SK-N-SH treated with all-trans-retinoic acid at 6 μM for 48 hours (cell line): ENCODE data around the gene MYO9B.

Source experiments
- ATAC-seq: fragments of 200-7000 bp; cut with Tn5 transposase; 3 replicates; pipeline ENCODE4 v1.9.1; 2020; ENCODE audit warnings: mild to moderate bottlenecking, moderate library complexity
- ARNTL ChIP-seq: fragments of 450-650 bp; formaldehyde crosslinking; IDR thresholded peaks from 2 replicates; pipeline ENCODE4 v1.5.0; 2020; ENCODE audit warnings: low read depth, mild to moderate bottlenecking, moderate library complexity, borderline replicate concordance
- BACH2 ChIP-seq: fragments of 250-450 bp; sonication (Bioruptor Pico); IDR thresholded peaks from 2 replicates; pipeline ENCODE4 v1.9.0; 2021; ENCODE audit warnings: mild to moderate bottlenecking, borderline replicate concordance
- CSDC2 ChIP-seq: fragments of 250-450 bp; sonication (Bioruptor Pico); IDR thresholded peaks from 2 replicates; pipeline ENCODE4 v1.5.0; 2020; ENCODE audit warnings: mild to moderate bottlenecking, moderate library complexity
- ESRRG ChIP-seq: fragments of 250-450 bp; sonication (Bioruptor Pico); IDR thresholded peaks from 2 replicates; pipeline ENCODE4 v1.6.1; 2021; ENCODE audit warnings: mild to moderate bottlenecking
- GLIS3 ChIP-seq: fragments of 250-450 bp; sonication (Bioruptor Pico); IDR thresholded peaks from 2 replicates; pipeline ENCODE4 v1.5.0; 2020; ENCODE audit warnings: mild to moderate bottlenecking, moderate library complexity
- ISL1 ChIP-seq: fragments of 250-450 bp; sonication (Bioruptor Pico); IDR thresholded peaks from 2 replicates; pipeline ENCODE4 v2.1.2; 2022; ENCODE audit warnings: mild to moderate bottlenecking, moderate library complexity
- OSR1 ChIP-seq: fragments of 250-450 bp; sonication (Bioruptor Pico); IDR thresholded peaks from 2 replicates; pipeline ENCODE4 v1.8.0; 2022; ENCODE audit warnings: moderate library complexity, mild to moderate bottlenecking, inconsistent platforms
- RARB ChIP-seq: fragments of 250-450 bp; sonication (Bioruptor Pico); IDR thresholded peaks from 2 replicates; pipeline ENCODE4 v1.8.0; 2021; ENCODE audit warnings: mild to moderate bottlenecking, moderate library complexity
- SNAI2 ChIP-seq: fragments of 250-450 bp; sonication (Bioruptor Pico); IDR thresholded peaks from 2 replicates; pipeline ENCODE4 v1.5.0; 2020; ENCODE audit warnings: mild to moderate bottlenecking, moderate library complexity
- TCF4 ChIP-seq: fragments of 250-450 bp; sonication (Bioruptor Pico); IDR thresholded peaks from 2 replicates; pipeline ENCODE4 v1.8.0; 2021; ENCODE audit warnings: mild to moderate bottlenecking, moderate library complexity, borderline replicate concordance
- TOX ChIP-seq: fragments of 250-450 bp; sonication (Bioruptor Pico); IDR thresholded peaks from 2 replicates; pipeline ENCODE4 v1.8.0; 2021; ENCODE audit warnings: mild to moderate bottlenecking, moderate library complexity, borderline replicate concordance
- ZC3H10 ChIP-seq: fragments of 250-450 bp; sonication (Bioruptor Pico); IDR thresholded peaks from 2 replicates; pipeline ENCODE4 v1.5.1; 2021; ENCODE audit warnings: mild to moderate bottlenecking, moderate library complexity
- ZFP3 ChIP-seq: fragments of 250-450 bp; sonication (Bioruptor Pico); IDR thresholded peaks from 2 replicates; pipeline ENCODE4 v1.5.0; 2020; ENCODE audit warnings: mild to moderate bottlenecking, moderate library complexity
- ZFP30 ChIP-seq: fragments of 450-650 bp; formaldehyde crosslinking; IDR thresholded peaks from 2 replicates; pipeline ENCODE4 v1.5.0; 2022; ENCODE audit warnings: mild to moderate bottlenecking, moderate library complexity
- ZNF565 ChIP-seq: fragments of 450-650 bp; formaldehyde crosslinking; conservative IDR thresholded peaks from 2 replicates; pipeline ENCODE4 v1.5.0; 2020; ENCODE audit warnings: low read depth, mild to moderate bottlenecking, moderate library complexity
- ZNF70 ChIP-seq: fragments of 450-650 bp; formaldehyde crosslinking; IDR thresholded peaks from 2 replicates; pipeline ENCODE4 v1.5.0; 2020; ENCODE audit warnings: mild to moderate bottlenecking, moderate library complexity
- ZNF8 ChIP-seq: fragments of 450-650 bp; formaldehyde crosslinking; IDR thresholded peaks from 2 replicates; pipeline ENCODE4 v1.5.0; 2020; ENCODE audit warnings: mild to moderate bottlenecking, moderate library complexity
- TF ChIP-seq, protein P1 (sequence below): fragments of 250-450 bp; sonication (Bioruptor Pico); IDR thresholded peaks from 2 replicates; pipeline ENCODE4 v1.8.0; 2021; ENCODE audit warnings: low read depth, mild to moderate bottlenecking, moderate library complexity, borderline replicate concordance
- TF ChIP-seq, protein P2 (sequence below): fragments of 250-450 bp; sonication (Bioruptor Pico); IDR thresholded peaks from 2 replicates; pipeline ENCODE4 v1.5.0; 2020; ENCODE audit warnings: mild to moderate bottlenecking, moderate library complexity
- TF ChIP-seq, protein P3 (sequence below): fragments of 250-450 bp; sonication (Bioruptor Pico); IDR thresholded peaks from 2 replicates; pipeline ENCODE4 v1.5.1; 2020; ENCODE audit warnings: low read depth, mild to moderate bottlenecking, moderate library complexity
- TF ChIP-seq, protein P4 (sequence below): fragments of 250-450 bp; sonication (Bioruptor Pico); IDR thresholded peaks from 2 replicates; pipeline ENCODE4 v1.8.0; 2020; ENCODE audit warnings: mild to moderate bottlenecking, moderate library complexity, borderline replicate concordance
- TF ChIP-seq, protein P5 (sequence below): fragments of 250-450 bp; sonication (Bioruptor Pico); IDR thresholded peaks from 2 replicates; pipeline ENCODE4 v1.5.1; 2021; ENCODE audit warnings: mild to moderate bottlenecking, moderate library complexity

The MYO9B gene

DNA sequence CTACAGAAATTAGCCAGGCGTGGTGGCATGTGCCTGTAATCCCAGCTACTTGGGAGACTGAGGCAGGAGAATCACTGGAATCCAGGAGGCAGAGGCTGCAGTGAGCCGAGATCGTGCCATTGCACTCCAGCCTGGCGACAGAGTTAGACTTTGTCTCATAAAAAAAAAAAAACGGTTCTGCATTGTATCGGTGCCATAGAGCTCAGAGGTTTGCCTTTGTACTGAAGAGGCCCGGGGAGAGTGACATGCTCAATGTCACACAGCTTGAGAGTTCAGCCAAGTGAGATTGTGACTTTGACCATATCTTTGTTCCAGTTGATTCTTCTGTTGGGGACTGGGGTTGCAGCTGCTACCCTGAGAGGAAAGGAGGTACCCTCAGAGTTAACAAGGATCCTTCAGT lies 4.7 kb upstream of the MYO9B start:
- ATAC-seq = no peak
- no peak for TF ChIP-seq ZFP3
- TF ChIP-seq, protein P1, sequence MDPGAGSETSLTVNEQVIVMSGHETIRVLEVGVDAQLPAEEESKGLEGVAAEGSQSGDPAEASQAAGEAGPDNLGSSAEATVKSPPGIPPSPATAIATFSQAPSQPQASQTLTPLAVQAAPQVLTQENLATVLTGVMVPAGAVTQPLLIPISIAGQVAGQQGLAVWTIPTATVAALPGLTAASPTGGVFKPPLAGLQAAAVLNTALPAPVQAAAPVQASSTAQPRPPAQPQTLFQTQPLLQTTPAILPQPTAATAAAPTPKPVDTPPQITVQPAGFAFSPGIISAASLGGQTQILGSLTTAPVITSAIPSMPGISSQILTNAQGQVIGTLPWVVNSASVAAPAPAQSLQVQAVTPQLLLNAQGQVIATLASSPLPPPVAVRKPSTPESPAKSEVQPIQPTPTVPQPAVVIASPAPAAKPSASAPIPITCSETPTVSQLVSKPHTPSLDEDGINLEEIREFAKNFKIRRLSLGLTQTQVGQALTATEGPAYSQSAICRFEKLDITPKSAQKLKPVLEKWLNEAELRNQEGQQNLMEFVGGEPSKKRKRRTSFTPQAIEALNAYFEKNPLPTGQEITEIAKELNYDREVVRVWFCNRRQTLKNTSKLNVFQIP (CRISPR knock-in tag) = no peak
- TF ChIP-seq RARB = no peak
- TF ChIP-seq, protein P2, sequence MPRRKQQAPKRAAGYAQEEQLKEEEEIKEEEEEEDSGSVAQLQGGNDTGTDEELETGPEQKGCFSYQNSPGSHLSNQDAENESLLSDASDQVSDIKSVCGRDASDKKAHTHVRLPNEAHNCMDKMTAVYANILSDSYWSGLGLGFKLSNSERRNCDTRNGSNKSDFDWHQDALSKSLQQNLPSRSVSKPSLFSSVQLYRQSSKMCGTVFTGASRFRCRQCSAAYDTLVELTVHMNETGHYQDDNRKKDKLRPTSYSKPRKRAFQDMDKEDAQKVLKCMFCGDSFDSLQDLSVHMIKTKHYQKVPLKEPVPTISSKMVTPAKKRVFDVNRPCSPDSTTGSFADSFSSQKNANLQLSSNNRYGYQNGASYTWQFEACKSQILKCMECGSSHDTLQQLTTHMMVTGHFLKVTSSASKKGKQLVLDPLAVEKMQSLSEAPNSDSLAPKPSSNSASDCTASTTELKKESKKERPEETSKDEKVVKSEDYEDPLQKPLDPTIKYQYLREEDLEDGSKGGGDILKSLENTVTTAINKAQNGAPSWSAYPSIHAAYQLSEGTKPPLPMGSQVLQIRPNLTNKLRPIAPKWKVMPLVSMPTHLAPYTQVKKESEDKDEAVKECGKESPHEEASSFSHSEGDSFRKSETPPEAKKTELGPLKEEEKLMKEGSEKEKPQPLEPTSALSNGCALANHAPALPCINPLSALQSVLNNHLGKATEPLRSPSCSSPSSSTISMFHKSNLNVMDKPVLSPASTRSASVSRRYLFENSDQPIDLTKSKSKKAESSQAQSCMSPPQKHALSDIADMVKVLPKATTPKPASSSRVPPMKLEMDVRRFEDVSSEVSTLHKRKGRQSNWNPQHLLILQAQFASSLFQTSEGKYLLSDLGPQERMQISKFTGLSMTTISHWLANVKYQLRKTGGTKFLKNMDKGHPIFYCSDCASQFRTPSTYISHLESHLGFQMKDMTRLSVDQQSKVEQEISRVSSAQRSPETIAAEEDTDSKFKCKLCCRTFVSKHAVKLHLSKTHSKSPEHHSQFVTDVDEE (CRISPR knock-in tag) = no peak
- no peak for TF ChIP-seq TOX (CRISPR knock-in tag)
- no peak for TF ChIP-seq ISL1 (CRISPR knock-in tag)
- no peak for TF ChIP-seq SNAI2 (CRISPR knock-in tag)
- no peak for TF ChIP-seq ZNF565
- no peak for TF ChIP-seq TCF4 (CRISPR knock-in tag)
- TF ChIP-seq, all 23 proteins: peak for 0

DNA sequence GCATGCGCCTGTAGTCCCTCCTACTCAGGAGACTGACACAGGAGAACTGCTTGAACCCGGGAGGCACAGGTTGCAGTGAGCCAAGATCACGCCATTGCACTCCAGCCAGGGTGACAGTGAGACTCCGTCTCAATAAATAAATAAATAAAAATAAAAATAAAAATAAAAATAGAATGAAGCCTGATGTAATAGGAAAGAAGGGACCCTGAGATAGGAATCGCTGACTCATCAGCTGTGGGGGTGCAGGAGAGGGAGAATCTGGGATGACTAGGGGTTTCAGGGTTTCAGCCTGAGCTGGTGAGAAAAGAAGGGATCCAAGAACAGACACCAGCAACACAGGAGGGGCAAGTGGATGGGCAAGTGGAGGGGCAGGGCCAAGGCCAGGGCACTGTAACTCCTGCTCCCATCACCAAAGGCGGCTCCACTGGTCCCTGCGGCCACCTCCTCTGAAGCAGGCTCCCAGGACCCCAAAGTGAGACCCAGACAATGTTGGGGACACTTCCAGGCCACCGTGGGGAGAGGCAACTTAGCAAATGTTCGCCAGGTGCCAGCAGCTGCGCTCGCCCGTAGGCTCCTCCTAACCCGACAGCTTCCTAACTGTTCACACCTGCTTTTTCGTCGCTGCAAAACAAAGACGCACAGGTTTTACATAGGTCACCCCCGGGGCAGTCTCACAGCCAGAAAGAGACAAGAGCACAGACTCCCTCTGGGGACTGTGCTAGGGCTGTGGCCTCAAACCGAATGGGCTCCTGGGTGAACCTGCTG lies 1.5 kb upstream of the MYO9B start:
- TF ChIP-seq GLIS3 (CRISPR knock-in tag) (no peak), RARB (no peak), ARNTL (CRISPR knock-in tag) (no peak), TCF4 (CRISPR knock-in tag) (no peak), SNAI2 (CRISPR knock-in tag) (no peak), ZNF8 (CRISPR knock-in tag) (no peak), ZC3H10 (CRISPR knock-in tag) (no peak), ZNF565 (no peak), CSDC2 (CRISPR knock-in tag) (no peak), ISL1 (CRISPR knock-in tag) (no peak), OSR1 (CRISPR knock-in tag) (no peak), ZNF70 (CRISPR knock-in tag) (no peak), TOX (CRISPR knock-in tag) (no peak), BACH2 (CRISPR knock-in tag) (no peak), ESRRG (CRISPR knock-in tag) (no peak), ZFP3 (no peak)
- TF ChIP-seq, protein P3, sequence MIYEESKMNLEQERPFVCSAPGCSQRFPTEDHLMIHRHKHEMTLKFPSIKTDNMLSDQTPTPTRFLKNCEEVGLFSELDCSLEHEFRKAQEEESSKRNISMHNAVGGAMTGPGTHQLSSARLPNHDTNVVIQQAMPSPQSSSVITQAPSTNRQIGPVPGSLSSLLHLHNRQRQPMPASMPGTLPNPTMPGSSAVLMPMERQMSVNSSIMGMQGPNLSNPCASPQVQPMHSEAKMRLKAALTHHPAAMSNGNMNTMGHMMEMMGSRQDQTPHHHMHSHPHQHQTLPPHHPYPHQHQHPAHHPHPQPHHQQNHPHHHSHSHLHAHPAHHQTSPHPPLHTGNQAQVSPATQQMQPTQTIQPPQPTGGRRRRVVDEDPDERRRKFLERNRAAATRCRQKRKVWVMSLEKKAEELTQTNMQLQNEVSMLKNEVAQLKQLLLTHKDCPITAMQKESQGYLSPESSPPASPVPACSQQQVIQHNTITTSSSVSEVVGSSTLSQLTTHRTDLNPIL (CRISPR knock-in tag) = no peak
- TF ChIP-seq, protein P4, sequence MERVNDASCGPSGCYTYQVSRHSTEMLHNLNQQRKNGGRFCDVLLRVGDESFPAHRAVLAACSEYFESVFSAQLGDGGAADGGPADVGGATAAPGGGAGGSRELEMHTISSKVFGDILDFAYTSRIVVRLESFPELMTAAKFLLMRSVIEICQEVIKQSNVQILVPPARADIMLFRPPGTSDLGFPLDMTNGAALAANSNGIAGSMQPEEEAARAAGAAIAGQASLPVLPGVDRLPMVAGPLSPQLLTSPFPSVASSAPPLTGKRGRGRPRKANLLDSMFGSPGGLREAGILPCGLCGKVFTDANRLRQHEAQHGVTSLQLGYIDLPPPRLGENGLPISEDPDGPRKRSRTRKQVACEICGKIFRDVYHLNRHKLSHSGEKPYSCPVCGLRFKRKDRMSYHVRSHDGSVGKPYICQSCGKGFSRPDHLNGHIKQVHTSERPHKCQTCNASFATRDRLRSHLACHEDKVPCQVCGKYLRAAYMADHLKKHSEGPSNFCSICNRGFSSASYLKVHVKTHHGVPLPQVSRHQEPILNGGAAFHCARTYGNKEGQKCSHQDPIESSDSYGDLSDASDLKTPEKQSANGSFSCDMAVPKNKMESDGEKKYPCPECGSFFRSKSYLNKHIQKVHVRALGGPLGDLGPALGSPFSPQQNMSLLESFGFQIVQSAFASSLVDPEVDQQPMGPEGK (CRISPR knock-in tag) = no peak
- TF ChIP-seq, protein P5, sequence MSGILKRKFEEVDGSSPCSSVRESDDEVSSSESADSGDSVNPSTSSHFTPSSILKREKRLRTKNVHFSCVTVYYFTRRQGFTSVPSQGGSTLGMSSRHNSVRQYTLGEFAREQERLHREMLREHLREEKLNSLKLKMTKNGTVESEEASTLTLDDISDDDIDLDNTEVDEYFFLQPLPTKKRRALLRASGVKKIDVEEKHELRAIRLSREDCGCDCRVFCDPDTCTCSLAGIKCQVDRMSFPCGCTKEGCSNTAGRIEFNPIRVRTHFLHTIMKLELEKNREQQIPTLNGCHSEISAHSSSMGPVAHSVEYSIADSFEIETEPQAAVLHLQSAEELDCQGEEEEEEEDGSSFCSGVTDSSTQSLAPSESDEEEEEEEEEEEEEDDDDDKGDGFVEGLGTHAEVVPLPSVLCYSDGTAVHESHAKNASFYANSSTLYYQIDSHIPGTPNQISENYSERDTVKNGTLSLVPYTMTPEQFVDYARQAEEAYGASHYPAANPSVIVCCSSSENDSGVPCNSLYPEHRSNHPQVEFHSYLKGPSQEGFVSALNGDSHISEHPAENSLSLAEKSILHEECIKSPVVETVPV (CRISPR knock-in tag) = no peak
- TF ChIP-seq, all 23 proteins: peak for 0
- ATAC-seq = no peak

DNA sequence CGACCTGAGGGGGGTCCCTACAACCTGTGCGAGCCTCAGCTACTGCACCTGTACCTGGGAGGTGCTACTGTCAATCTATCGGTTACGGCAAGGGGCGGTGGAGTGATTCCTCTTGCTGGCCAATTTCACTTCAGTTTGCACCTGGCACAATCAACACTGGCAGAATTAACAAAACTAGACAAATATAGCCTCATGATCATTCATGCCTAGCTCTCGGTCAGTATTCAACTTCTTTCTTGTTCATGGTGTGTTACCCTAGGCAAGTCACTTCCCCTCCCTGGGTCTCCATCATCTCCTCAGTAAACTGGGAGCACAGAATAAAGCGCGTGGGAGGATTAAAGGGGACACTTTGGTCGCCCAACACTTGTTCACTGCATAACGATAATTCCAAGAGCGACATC lies 943 bp upstream of the MYO9B start:
- no peak for ATAC-seq
- TF ChIP-seq, protein P5 (CRISPR knock-in tag) = no peak
- no peak for TF ChIP-seq RARB
- TF ChIP-seq ZFP30 (CRISPR knock-in tag) = 0 out of 2 replicates have a peak, but pooled peaks have one; percentile 7
- TF ChIP-seq, protein P3 (CRISPR knock-in tag) = no peak
